K562 (cell line): ENCODE results near the gene MTMR3. TPM values are rescaled to one million over a fixed set of nuclear protein-coding genes. Genes with fewer than 3 reads are reported as not detected.

Source experiments
- DACH1 ChIP-seq: fragments of 450-650 bp; IDR thresholded peaks from 2 replicates; pipeline ENCODE4 v1.6.1; 2018; ENCODE audit not compliant: partially characterized antibody
- RNF219 ChIP-seq: fragments of 250-450 bp; sonication (Bioruptor Pico); IDR thresholded peaks from 2 replicates; pipeline ENCODE4 v1.5.0; 2022; ENCODE audit warnings: mild to moderate bottlenecking
- SNAPC5 ChIP-seq: fragments of 250-450 bp; sonication (Bioruptor Pico); IDR thresholded peaks from 2 replicates; pipeline ENCODE4 v1.8.0; 2021; ENCODE audit warnings: moderate library complexity, mild to moderate bottlenecking, inconsistent platforms
- ZBTB40 ChIP-seq, 2 experiments: fragments of 450-650 bp in 1 of 2; sonication (generic) in 1 of 2; formaldehyde crosslinking in 1 of 2; IDR thresholded peaks; 2 replicates each; pipeline versions ENCODE4 v1.7.1 to v1.9.0; 2016 to 2022; ENCODE audit warnings: inconsistent platforms in 1 of 2, mild to moderate bottlenecking in 1 of 2, missing genetic modification reagents in 1 of 2
- polyA plus RNA-seq, 8 experiments: library from polyadenylated mRNA; depleted of rRNA in 4 of 8; stranded (reverse) in 5 of 8; unstranded in 3 of 8; fragments of >200 nt; fragmentation: Nextera tagmentation in 2 of 8; fragmentation: Illumina TruSeq in 1 of 8; extraction: Ambion mirVana in 2 of 8; extraction: Trizol in 1 of 8; gene quantifications; 2 replicates each; pipeline versions ENCODE4 v1.2.1 to v1.2.3, GENCODE V29; 2011 to 2014; ENCODE audit warnings: inconsistent platforms in 1 of 8, missing spikeins in 1 of 8
- total RNA-seq, 7 experiments: library from RNA; depleted of rRNA in 6 of 7; stranded (reverse); fragments of >200 nt in 6 of 7; fragmentation: Illumina TruSeq in 2 of 7; extraction: Trizol in 2 of 7; gene quantifications; 2 replicates each; pipeline versions ENCODE4 v1.2.1 to v1.2.3, GENCODE V29; 2011 to 2021; ENCODE audit warnings: low replicate concordance in 1 of 7
- TF ChIP-seq, protein P1 (sequence below): fragments of 250-450 bp; sonication (Bioruptor Pico); IDR thresholded peaks from 2 replicates; pipeline ENCODE4 v1.4.0; 2020; ENCODE audit warnings: mild to moderate bottlenecking, moderate library complexity, borderline replicate concordance

MTMR3 gene
- total and polyA plus RNA-seq, 9 of the 15 experiments (the other 6 are each of a cell fraction or from before 2014, with no cell fraction given): 1.6 to 13.7 (median 7.9) TPM

- TF ChIP-seq ZBTB40 (IDR thresholded peaks at IDR 0.05): no peak
- no peak for TF ChIP-seq ZBTB40 (CRISPR knock-in tag; IDR thresholded peaks at IDR 0.05)
- TF ChIP-seq, protein P1, sequence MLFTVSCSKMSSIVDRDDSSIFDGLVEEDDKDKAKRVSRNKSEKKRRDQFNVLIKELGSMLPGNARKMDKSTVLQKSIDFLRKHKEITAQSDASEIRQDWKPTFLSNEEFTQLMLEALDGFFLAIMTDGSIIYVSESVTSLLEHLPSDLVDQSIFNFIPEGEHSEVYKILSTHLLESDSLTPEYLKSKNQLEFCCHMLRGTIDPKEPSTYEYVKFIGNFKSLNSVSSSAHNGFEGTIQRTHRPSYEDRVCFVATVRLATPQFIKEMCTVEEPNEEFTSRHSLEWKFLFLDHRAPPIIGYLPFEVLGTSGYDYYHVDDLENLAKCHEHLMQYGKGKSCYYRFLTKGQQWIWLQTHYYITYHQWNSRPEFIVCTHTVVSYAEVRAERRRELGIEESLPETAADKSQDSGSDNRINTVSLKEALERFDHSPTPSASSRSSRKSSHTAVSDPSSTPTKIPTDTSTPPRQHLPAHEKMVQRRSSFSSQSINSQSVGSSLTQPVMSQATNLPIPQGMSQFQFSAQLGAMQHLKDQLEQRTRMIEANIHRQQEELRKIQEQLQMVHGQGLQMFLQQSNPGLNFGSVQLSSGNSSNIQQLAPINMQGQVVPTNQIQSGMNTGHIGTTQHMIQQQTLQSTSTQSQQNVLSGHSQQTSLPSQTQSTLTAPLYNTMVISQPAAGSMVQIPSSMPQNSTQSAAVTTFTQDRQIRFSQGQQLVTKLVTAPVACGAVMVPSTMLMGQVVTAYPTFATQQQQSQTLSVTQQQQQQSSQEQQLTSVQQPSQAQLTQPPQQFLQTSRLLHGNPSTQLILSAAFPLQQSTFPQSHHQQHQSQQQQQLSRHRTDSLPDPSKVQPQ (CRISPR knock-in tag): no peak
- no peak for TF ChIP-seq DACH1
- no peak for TF ChIP-seq RNF219
- TF ChIP-seq SNAPC5: no peak
- TF ChIP-seq, all 486 proteins: peak for 0
These were observed 134.6 kb downstream of the MTMR3 start (continued) for GRCh38 chr22:30017375-30018223.
